ENCODE data around the gene ZBTB44.
"Not testable (repeated sequence)": the region's sequence is repeated elsewhere in the genome, so short reads cannot be mapped to it uniquely, and the experiment has no call there.

ZBTB44 gene

GRCh38 chr11:130202818-130203689, 111.7 kb downstream of the ZBTB44 start:
- in situ Hi-C loops (cut with MboI; ENCODE audit: low sequenced_read_pairs), result loop anchor here (25.0 kb wide), 1 partner anchor 184 kb away; no protein-coding TSS in a partner anchor

- in situ Hi-C loops (cut with MboI; ENCODE audit: low sequenced_read_pairs), result loop anchor here (25.0 kb wide), 1 partner anchor 185 kb away; no protein-coding TSS in a partner anchor
Measured at GRCh38 chr11:130202009-130202817, 112.5 kb downstream of the ZBTB44 start.

GRCh38 chr11:130201026-130201425, 113.7 kb downstream of the ZBTB44 start:
- in situ Hi-C loops (cut with MboI; ENCODE audit: low sequenced_read_pairs), result loop anchor here (25.0 kb wide), 1 partner anchor 186 kb away; no protein-coding TSS in a partner anchor

- in situ Hi-C loops (cut with MboI; ENCODE audit: low sequenced_read_pairs), result loop anchor here (25.0 kb wide), 1 partner anchor 188 kb away; no protein-coding TSS in a partner anchor
Measured at GRCh38 chr11:130199792-130200191, 114.9 kb downstream of the ZBTB44 start.

GRCh38 chr11:130198964-130199363, 115.8 kb downstream of the ZBTB44 start:
- in situ Hi-C loops (cut with MboI; ENCODE audit: low sequenced_read_pairs), result no loop called here

- in situ Hi-C loops (cut with MboI; ENCODE audit: low sequenced_read_pairs), result no loop called here
Measured at GRCh38 chr11:130198292-130198691, 116.4 kb downstream of the ZBTB44 start.

GRCh38 chr11:130197386-130198035, 117.2 kb downstream of the ZBTB44 start:
- in situ Hi-C loops (cut with MboI; ENCODE audit: low sequenced_read_pairs), result no loop called here

- in situ Hi-C loops (cut with MboI; ENCODE audit: low sequenced_read_pairs), result no loop called here
Measured at GRCh38 chr11:130194241-130195023, 120.3 kb downstream of the ZBTB44 start.

- in situ Hi-C loops (cut with MboI; ENCODE audit: low sequenced_read_pairs), result not testable (repeated sequence)
Measured at GRCh38 chr11:130193551-130193950, 121.2 kb downstream of the ZBTB44 start.

- in situ Hi-C loops (cut with MboI; ENCODE audit: low sequenced_read_pairs), result no loop called here
Measured at GRCh38 chr11:130192845-130193267, 121.9 kb downstream of the ZBTB44 start.

GRCh38 chr11:130191896-130192295, 122.8 kb downstream of the ZBTB44 start:
- in situ Hi-C loops (cut with MboI; ENCODE audit: low sequenced_read_pairs), result no loop called here

- in situ Hi-C loops (cut with MboI; ENCODE audit: low sequenced_read_pairs), result no loop called here
Measured at GRCh38 chr11:130190371-130190881, 124.3 kb downstream of the ZBTB44 start.

- in situ Hi-C loops (cut with MboI; ENCODE audit: low sequenced_read_pairs), result no loop called here
Measured at GRCh38 chr11:130189492-130190210, 125.1 kb downstream of the ZBTB44 start.

GRCh38 chr11:130188585-130189347, 126.0 kb downstream of the ZBTB44 start:
- in situ Hi-C loops (cut with MboI; ENCODE audit: low sequenced_read_pairs), result no loop called here

- in situ Hi-C loops (cut with MboI; ENCODE audit: low sequenced_read_pairs), result no loop called here
Measured at GRCh38 chr11:130188047-130188446, 126.7 kb downstream of the ZBTB44 start.

GRCh38 chr11:130187096-130187495, 127.6 kb downstream of the ZBTB44 start:
- in situ Hi-C loops (cut with MboI; ENCODE audit: low sequenced_read_pairs), result no loop called here

- in situ Hi-C loops (cut with MboI; ENCODE audit: low sequenced_read_pairs), result no loop called here
Measured at GRCh38 chr11:130183878-130184610, 130.7 kb downstream of the ZBTB44 start.
